Measurements from ENCODE around the gene SLK.

Gene SLK

DNA sequence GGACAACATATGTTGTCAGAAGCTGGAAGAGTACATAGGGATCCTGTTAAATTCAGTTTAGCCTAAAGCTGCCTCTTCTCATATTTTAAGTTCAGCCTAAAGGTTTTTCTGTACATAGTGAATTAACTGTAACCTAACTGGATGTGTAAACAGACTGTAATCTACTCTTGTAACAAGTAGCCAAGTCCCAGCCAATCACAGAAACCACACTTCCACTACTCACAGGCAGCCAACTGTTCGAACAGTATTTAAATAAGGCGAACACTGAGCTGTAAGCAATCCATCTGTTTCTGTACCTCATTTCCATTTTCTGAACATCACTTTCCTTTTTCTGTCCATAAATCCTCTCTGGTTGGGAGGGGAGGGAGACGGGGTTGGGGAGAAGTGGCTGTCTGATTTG is 34.0 kb upstream of the SLK start:
- Histone ChIP-seq H3K36me3 (ENCODE audit: insufficient read depth, low read length) (no peaks in the 10 kb centered on the region), H3K27ac (no peak overlapping the region), H3K9me3 (ENCODE audit: low read depth, low read length) (no peaks in the 10 kb centered on the region), H3K9ac (ENCODE audit: insufficient read length) (no peak overlapping the region), H3K4me3 (no peak overlapping the region)
- DNase-seq (ENCODE audit: low read depth, low spot score), result no peak
- TF ChIP-seq EZH2 (IDR thresholded peaks at IDR 0.05), result no peak
- no peak for TF ChIP-seq FOXP2 (optimal IDR thresholded peaks at IDR 0.05; ENCODE audit: control extremely low read depth, extremely low read length, insufficient read depth)
- no peak for TF ChIP-seq POLR2AphosphoS5 (IDR thresholded peaks at IDR 0.05; ENCODE audit: borderline replicate concordance, low read depth, low read length)

DNA sequence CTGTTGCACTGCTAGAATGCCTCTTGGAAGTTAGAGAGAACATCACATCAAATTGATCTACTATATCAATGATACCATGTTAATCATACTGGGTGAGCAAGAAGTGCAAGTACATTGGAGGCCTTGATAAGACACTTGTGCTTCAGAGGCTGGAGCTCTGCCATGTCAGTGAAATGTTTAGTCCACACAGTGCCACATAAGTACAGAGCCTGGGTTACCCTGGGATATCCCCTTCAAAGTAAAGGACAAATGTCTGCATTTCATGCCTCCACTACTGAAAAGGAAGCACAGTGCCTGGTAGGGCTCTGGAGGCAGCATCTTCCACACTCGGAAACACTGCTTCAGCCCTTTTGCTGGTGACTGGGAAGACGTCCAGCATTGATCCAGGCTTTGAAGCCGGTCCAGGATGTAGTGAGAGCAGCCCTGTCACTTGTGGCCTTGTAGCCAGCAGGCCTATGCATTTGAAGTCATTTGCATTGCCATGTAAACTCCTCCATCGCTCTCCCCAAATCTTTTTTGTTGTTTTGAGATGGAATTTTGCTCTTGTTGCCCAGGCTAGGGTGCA is 33.3 kb upstream of the SLK start:
- no peak overlapping the region for H3K9ac ChIP-seq (ENCODE audit: insufficient read length)
- DNase-seq (ENCODE audit: low read depth, low spot score), result no peak
- H3K36me3 ChIP-seq (ENCODE audit: insufficient read depth, low read length), result no peaks in the 10 kb centered on the region
- no peak overlapping the region for H3K4me3 ChIP-seq
- no peaks in the 10 kb centered on the region for H3K9me3 ChIP-seq (ENCODE audit: low read depth, low read length)
- no peak for TF ChIP-seq EZH2 (IDR thresholded peaks at IDR 0.05)
- TF ChIP-seq FOXP2 (optimal IDR thresholded peaks at IDR 0.05; ENCODE audit: control extremely low read depth, extremely low read length, insufficient read depth), result no peak
- no peak for TF ChIP-seq POLR2AphosphoS5 (IDR thresholded peaks at IDR 0.05; ENCODE audit: borderline replicate concordance, low read depth, low read length)
- no peak overlapping the region for H3K27ac ChIP-seq

DNA sequence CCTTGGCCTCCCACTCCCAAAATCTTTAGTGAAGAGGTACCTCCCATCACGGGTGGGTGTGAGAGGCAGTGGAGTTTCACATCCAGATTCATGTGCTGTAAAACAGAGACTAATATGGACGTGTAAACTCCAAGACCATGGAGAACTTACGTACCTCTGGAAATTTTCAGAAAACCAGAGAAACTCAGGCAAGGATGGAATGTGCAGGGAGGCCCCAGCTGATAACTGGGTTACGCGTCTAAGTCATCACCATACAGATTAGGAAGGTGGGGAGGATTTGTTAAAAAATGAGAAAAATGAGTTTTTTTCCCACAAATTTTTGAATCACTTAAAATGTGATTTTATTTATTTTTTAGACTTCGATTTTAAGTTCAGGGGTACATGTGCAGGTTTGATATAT is 32.6 kb upstream of the SLK start:
- Histone ChIP-seq H3K27ac (no peak overlapping the region), H3K4me3 (no peak overlapping the region), H3K9me3 (ENCODE audit: low read depth, low read length) (no peaks in the 10 kb centered on the region), H3K9ac (ENCODE audit: insufficient read length) (no peak overlapping the region), H3K36me3 (ENCODE audit: insufficient read depth, low read length) (no peaks in the 10 kb centered on the region)
- DNase-seq (ENCODE audit: low read depth, low spot score), result no peak
- TF ChIP-seq FOXP2 (optimal IDR thresholded peaks at IDR 0.05; ENCODE audit: control extremely low read depth, extremely low read length, insufficient read depth) (no peak), EZH2 (IDR thresholded peaks at IDR 0.05) (no peak), POLR2AphosphoS5 (IDR thresholded peaks at IDR 0.05; ENCODE audit: borderline replicate concordance, low read depth, low read length) (no peak)

DNA sequence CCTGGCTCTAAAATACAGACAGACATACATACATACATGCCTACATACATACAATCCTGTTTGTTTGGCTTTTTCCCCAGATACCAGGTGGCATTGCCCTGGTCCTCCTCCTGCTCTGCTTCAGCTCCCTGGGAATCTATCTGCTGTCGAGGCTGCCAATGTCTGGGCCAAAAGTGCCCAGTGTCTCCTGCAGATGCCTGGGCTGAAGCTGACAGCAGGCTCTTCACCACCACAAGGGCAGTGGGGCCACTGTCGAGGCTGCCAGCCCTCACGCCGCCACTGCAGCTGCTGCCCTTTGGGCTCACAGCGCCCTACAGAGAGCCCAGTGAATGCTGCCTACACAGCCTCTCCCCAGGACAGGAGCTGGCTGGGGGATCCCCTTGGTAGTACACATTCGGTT is 30.9 kb upstream of the SLK start:
- no peaks in the 10 kb centered on the region for H3K9me3 ChIP-seq (ENCODE audit: low read depth, low read length)
- no peaks in the 10 kb centered on the region for H3K36me3 ChIP-seq (ENCODE audit: insufficient read depth, low read length)
- no peak overlapping the region for H3K4me3 ChIP-seq
- H3K27ac ChIP-seq, result no peak overlapping the region
- TF ChIP-seq FOXP2 (optimal IDR thresholded peaks at IDR 0.05; ENCODE audit: control extremely low read depth, extremely low read length, insufficient read depth) (no peak), POLR2AphosphoS5 (IDR thresholded peaks at IDR 0.05; ENCODE audit: borderline replicate concordance, low read depth, low read length) (no peak), EZH2 (IDR thresholded peaks at IDR 0.05) (no peak)
- DNase-seq (ENCODE audit: low read depth, low spot score), result no peak
- H3K9ac ChIP-seq (ENCODE audit: insufficient read length), result no peak overlapping the region

DNA sequence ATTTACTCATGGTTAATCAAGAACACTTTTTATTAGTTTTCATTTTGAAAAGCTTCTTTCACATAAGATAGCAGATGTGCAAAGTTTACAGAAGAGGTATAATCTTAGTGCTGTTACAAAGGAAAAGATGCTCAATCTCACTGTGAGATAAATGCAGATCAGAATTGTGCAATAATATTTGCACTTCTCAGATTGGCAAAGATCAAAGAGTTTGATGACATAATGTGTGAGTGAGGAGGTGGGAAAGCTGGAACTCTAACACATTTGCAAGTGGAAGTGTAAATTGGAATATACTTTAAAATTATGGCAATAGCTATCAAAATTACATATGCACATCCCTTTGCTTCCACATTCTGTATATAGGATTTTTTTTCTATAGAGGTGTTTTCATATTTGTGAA is 27.4 kb upstream of the SLK start:
- no peak for DNase-seq (ENCODE audit: low read depth, low spot score)
- Histone ChIP-seq H3K36me3 (ENCODE audit: insufficient read depth, low read length) (no peaks in the 10 kb centered on the region), H3K9me3 (ENCODE audit: low read depth, low read length) (no peaks in the 10 kb centered on the region), H3K4me3 (no peak overlapping the region), H3K9ac (ENCODE audit: insufficient read length) (no peak overlapping the region), H3K27ac (no peak overlapping the region)
- no peak for TF ChIP-seq EZH2 (IDR thresholded peaks at IDR 0.05)
- no peak for TF ChIP-seq POLR2AphosphoS5 (IDR thresholded peaks at IDR 0.05; ENCODE audit: borderline replicate concordance, low read depth, low read length)
- no peak for TF ChIP-seq FOXP2 (optimal IDR thresholded peaks at IDR 0.05; ENCODE audit: control extremely low read depth, extremely low read length, insufficient read depth)

DNA sequence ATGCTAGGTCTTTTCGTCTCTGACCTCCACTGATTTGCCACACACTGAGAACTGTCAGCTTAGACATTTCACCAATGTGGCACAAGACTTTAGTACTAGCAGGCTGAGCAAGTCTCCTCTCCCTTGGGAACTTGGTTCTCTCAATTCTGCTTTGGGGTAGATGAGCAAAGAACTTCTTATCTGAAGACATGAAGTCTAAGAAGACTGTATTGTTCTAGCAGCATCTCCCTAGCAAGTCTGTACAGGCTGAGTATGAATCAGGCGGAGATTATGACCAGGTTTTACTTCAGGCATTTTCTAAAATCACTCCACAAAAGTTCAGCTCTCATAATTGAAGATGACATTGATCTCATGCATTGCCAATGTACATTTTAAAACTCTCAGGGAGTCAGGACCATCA is 25.1 kb upstream of the SLK start:
- no peak for DNase-seq (ENCODE audit: low read depth, low spot score)
- no peak overlapping the region for H3K4me3 ChIP-seq
- no peak overlapping the region for H3K9ac ChIP-seq (ENCODE audit: insufficient read length)
- no peak overlapping the region for H3K27ac ChIP-seq
- H3K36me3 ChIP-seq (ENCODE audit: insufficient read depth, low read length), result no peaks in the 10 kb centered on the region
- TF ChIP-seq POLR2AphosphoS5 (IDR thresholded peaks at IDR 0.05; ENCODE audit: borderline replicate concordance, low read depth, low read length) (no peak), FOXP2 (optimal IDR thresholded peaks at IDR 0.05; ENCODE audit: control extremely low read depth, extremely low read length, insufficient read depth) (no peak), EZH2 (IDR thresholded peaks at IDR 0.05) (no peak)
- no peaks in the 10 kb centered on the region for H3K9me3 ChIP-seq (ENCODE audit: low read depth, low read length)

DNA sequence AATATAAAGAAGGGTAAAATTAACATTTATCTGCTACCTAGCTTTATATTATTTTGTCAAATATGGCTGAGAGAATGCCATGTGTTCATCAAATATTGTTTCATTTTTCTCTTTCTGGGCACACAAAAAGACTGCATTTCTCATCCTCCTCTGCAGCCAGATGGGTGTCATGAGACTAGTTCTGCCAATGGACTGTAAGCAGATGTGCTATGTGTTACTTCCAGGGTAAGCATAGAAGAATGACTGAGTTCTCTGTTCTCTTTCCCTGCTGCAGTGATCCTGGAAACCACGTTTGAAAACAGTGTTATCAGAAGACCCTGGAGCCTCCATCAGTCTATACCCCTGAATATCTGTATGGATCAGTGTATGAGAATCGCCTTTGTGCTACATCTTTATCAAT is 24.1 kb upstream of the SLK start:
- DNase-seq (ENCODE audit: low read depth, low spot score), result no peak
- H3K9me3 ChIP-seq (ENCODE audit: low read depth, low read length), result no peaks in the 10 kb centered on the region
- no peak overlapping the region for H3K4me3 ChIP-seq
- H3K9ac ChIP-seq (ENCODE audit: insufficient read length), result no peak overlapping the region
- TF ChIP-seq FOXP2 (optimal IDR thresholded peaks at IDR 0.05; ENCODE audit: control extremely low read depth, extremely low read length, insufficient read depth) (no peak), POLR2AphosphoS5 (IDR thresholded peaks at IDR 0.05; ENCODE audit: borderline replicate concordance, low read depth, low read length) (no peak), EZH2 (IDR thresholded peaks at IDR 0.05) (no peak)
- no peak overlapping the region for H3K27ac ChIP-seq
- no peaks in the 10 kb centered on the region for H3K36me3 ChIP-seq (ENCODE audit: insufficient read depth, low read length)

DNA sequence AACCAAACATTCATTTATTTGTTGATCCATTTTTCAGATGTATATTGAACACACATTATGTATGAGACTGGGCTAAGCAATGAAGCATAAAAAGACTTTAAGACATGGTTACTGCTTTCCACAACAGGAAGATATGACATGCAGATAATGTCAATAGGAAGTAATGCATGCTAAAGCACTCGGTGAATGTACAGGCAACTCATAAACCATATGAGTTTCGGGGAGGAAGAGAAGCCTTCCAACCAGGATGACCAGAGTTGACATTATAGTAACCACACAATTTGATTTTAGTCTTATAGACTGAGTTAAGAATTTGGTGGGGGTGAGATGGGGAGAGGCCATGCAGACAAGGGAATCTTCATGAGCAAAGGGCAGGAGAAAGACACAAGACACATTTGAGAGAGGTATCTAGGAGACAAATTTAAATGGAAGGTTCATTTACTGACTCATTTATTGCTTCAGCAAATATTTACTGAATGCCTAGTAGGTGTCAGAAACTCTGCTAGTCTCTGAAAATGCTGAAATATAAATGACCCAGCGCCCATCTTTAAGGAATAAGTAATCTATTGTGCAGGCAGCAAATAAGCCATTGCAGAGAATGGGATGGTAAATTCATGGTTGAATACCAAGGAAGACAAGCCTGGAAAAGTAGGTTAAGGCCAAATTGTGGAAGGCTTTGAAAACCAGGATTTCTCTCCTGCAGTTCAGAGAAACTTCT is 19.0 kb upstream of the SLK start:
- Histone ChIP-seq H3K4me3 (no peak overlapping the region), H3K36me3 (ENCODE audit: insufficient read depth, low read length) (no peaks in the 10 kb centered on the region), H3K9ac (ENCODE audit: insufficient read length) (no peak overlapping the region), H3K9me3 (ENCODE audit: low read depth, low read length) (no peaks in the 10 kb centered on the region), H3K27ac (no peak overlapping the region)
- no peak for DNase-seq (ENCODE audit: low read depth, low spot score)
- TF ChIP-seq EZH2 (IDR thresholded peaks at IDR 0.05) (no peak), FOXP2 (optimal IDR thresholded peaks at IDR 0.05; ENCODE audit: control extremely low read depth, extremely low read length, insufficient read depth) (no peak), POLR2AphosphoS5 (IDR thresholded peaks at IDR 0.05; ENCODE audit: borderline replicate concordance, low read depth, low read length) (no peak)

Measured in SK-N-MC (cell line).